ENCODE data around the gene GBA2. TPM values are rescaled to one million over a fixed set of nuclear protein-coding genes. Genes with fewer than 3 reads are reported as not detected.

GBA2 gene
- total RNA-seq, 1 donor from 2014 or later, result 64.7 TPM

GRCh38 chr9:35738924-35739323 is 10.1 kb downstream of the GBA2 start:
- DNase-seq (ENCODE audit: low read depth, low spot score), result no peak

DNA sequence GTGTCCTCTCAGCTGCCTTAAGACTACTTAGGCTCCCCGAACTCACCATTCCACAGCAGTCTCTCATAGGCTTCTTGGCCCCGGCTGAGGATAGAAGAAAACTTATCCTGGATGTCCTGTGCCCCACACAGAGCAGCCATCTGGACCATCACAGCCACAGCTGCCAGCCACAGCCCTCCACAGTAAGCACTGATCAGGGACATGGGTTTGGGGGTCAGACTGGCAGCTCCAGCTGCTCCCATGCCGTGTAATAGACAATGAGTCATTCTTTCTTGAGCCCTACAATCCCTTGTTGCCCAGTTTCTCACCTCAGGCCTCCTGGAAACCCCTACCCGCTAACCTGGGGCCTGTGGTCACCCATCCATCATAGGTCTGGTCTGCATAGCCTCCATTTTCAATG is 10.8 kb downstream of the GBA2 start:
- no peak for DNase-seq (ENCODE audit: low read depth, low spot score)

DNA sequence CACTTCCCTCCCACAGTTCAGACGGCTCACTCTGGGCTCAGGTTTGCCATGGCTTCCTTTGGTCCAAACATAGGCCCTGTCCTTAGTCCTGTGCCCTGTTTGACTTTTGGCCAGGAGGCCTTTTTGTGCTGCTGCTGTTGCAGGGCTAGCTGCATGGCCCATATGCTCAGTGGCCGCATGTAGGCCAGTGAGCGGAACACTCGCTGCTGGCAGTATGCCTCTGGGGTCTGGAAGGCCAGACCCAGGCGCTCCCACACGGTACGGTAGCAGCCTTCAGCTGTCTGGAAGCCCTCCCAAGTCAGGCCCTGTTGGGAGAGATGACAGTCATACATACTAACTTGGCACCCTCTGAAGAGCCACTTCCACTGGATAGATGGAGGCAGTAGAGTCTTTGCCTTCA is 11.9 kb downstream of the GBA2 start:
- DNase-seq (ENCODE audit: low read depth, low spot score), result no peak

DNA sequence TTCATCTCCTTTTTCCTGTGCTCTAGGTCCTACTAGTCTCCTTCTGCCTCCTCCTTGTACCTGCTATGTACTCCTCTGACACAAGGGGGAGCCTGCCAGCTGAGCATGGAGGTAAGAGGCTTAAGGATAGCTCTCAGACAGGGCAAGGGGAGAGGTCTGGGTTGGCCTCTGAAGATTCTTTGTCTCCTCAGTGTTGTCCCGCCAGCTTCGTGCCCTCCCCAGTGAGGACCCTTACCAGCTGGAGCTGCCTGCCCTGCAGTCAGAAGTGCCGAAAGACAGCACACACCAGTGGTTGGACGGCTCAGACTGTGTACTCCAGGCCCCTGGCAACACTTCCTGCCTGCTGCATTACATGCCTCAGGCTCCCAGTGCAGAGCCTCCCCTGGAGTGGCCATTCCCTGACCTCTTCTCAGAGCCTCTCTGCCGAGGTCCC is 12.8 kb downstream of the GBA2 start:
- DNase-seq (ENCODE audit: low read depth, low spot score), result no peak

- DNase-seq (ENCODE audit: low read depth, low spot score), result no peak
Measured at GRCh38 chr9:35734096-35734495, 14.9 kb downstream of the GBA2 start.

- DNase-seq (ENCODE audit: low read depth, low spot score), result no peak
Measured at GRCh38 chr9:35732800-35733541, 16.1 kb downstream of the GBA2 start.

DNA sequence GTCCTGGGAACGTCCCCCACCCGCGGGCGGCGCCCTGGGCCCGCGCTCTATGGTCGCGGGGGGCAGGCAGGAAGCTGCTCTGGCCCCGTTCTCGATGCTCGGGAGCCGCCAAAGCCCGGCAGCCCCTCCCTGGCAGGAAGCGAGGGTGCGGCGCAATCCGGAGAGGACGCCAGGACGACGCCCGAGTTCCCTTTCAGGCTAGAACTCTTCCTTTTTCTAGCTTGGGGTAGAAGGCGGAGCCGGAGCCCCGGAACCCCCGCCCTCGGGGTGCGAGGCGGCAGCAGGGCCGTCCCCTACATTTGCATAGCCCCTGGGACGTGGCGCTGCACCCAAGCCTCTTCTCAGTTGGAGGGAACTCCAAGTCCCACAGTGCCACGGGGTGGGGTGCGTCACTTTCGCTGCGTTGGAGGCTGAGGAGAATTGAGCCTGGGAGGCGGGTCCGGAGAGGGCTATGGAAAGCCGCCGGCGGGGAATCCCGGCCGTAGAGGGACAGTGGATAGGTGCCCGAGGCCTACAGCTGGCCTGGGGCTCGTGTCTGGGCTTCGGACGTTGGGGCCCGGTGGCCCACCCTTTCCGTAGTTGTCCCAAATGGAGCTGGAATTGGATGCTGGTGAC is 16.7 kb downstream of the GBA2 start, which contains the start of the genes CREB3 and TLN1:
TSS of gene CREB3 (plus strand) at position 482 of the 615 bp plus-strand sequence. CDS start at position 589, 107 bp downstream.
TSS of gene TLN1 (minus strand) at position 11 of the 615 bp plus-strand sequence. CDS start 6,501 bp downstream, outside the sequence.
- peak; percentile 98 for DNase-seq (ENCODE audit: low read depth, low spot score)

GRCh38 chr9:35731415-35732184 is 17.4 kb downstream of the GBA2 start:
- DNase-seq (ENCODE audit: low read depth, low spot score), result no peak

- DNase-seq (ENCODE audit: low read depth, low spot score), result no peak
Measured at GRCh38 chr9:35730486-35730854, 18.6 kb downstream of the GBA2 start.

DNA sequence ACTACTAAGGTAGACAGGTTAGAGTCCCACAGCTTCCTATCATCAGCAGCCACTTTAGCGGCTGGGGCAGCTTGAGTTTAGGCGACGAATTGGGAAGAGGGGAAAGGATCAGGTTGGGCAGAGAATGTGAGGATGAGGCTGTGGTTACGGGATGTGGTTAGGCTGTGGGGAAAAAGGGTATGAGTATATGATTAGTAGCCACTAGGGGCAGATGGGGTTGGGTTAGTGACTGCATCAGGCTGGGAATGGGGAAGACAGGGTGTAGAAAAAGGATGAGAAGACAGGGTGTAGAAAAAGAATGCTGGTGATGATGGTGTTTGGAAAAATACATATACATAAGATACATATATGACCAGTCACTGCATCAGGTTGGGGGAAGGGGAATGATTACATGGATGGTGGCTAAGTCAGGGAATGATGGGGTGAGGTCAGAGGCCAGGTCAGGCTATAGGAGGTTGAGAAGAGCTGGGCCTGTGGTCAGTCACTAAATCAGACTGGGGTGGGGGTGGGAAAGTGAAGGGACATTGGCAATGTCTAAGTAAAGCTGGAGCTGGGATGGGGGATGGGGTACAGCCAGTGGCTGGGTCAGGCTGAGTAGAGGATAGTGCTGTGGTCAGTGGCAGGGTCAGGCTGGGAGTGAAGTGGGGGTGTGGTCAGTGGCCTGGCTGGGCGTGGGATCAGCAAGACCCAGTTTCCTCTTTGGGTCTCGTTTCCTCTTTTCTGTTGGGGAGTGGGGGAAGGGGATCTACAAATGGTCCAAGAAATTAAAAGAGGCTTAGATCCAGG is 19.1 kb downstream of the GBA2 start:
- no peak for DNase-seq (ENCODE audit: low read depth, low spot score)

- no peak for DNase-seq (ENCODE audit: low read depth, low spot score)
Measured at GRCh38 chr9:35729101-35729500, 19.9 kb downstream of the GBA2 start.

DNA sequence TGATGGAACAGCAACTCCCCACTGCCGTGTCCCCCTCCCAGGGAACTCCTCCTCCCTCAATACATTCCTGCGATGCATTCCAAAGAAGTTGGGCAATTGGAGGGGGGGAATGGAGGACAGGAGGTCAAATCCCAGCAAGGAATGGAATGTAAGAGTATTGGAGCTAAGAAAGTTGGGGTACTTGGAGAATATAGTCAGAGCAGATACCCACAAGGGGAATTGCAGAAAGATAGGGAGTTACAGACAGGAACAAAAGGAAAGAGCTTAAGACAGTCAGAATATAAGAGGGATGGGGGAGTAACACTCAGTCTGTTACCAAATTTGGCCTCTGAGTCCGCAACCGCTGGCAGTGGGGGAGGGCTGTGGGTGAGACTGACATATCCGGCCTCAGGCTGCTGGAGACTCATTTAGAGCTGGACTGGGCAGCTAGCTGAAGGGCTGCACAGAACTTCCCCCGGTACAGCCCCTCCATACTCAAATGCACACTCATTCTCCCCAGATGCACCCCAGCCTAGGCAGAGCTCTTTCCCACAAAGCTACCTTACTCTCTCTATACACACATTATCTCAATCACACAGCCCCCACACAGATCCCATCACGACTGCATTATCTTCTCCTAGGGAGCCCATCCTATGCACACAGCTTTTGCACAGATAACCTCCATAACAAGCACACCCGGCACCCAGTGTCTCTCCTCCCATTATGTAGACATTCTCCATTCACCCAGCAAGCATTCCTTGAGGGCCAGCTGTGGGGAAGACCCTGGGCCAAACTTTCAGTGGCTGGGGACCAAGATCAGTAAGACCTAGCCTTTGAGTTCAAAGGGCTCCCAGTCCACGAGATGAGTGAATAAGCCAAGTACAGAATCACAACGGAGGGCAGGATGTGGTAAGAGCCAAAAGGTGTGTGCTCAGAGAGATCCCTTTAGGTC is 20.7 kb downstream of the GBA2 start:
- peak; percentile 79 for DNase-seq (ENCODE audit: low read depth, low spot score)

DNA sequence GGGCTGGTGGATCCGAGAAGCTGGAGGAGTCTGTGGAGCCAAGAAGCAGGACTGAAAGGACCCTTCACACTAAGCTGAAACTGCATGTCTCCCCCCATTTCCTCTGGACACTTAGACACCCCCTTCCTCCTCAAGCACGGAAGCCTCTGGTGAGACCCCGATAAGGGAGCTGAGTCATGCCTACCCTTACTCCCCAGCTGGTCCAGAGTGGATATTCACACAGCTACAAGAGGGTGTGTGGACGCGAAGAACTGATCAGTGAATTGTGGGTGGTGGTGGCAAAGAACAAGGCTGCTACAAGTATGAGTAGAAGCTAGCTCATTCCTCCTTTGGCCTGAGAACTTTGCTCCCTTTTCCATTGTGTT is 21.4 kb downstream of the GBA2 start:
- DNase-seq (ENCODE audit: low read depth, low spot score), result no peak

- no peak for DNase-seq (ENCODE audit: low read depth, low spot score)
Measured at GRCh38 chr9:35726931-35727330, 22.1 kb downstream of the GBA2 start.

DNA sequence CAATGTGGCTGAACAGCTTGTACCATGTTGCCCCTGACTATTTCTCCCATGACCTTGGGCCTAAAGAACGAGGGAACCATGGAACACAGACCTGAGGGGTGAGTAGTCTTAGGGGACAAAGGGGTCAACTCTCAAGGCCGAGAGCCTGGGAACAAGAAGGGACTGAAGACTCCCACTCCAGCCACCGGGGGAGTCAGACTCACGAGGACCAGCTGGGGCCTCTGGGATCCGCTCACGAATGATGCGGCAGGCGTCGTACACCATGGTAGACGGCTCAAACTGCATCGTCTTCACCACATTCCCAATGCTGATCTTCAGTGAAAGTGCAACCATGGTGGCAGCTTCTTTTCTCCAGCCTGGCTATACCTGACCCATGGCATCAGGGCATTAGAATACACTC is 23.7 kb downstream of the GBA2 start:
- DNase-seq (ENCODE audit: low read depth, low spot score), result no peak

DNA sequence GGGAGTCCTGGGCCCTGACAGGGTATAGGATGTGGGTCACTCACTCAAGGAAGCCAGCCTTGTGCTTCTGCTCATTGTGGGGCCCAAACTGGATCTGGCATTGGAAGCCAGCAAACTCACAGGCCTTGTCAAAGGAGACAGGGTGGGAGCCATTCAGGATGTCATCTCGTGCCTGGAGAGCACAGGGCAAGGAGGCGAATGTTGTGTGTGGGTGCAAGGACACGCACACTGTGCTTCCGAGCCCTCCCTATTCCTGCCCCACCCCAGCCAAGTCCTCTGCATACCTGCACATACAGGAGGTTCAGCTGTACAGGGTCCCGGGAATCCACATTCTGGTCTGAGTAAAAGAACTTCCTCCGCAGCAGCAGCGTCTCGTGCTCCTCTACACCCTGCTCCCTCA is 25.1 kb downstream of the GBA2 start:
- DNase-seq (ENCODE audit: low read depth, low spot score), result no peak

GRCh38 chr9:35723426-35723825 is 25.6 kb downstream of the GBA2 start:
- DNase-seq (ENCODE audit: low read depth, low spot score), result no peak

DNA sequence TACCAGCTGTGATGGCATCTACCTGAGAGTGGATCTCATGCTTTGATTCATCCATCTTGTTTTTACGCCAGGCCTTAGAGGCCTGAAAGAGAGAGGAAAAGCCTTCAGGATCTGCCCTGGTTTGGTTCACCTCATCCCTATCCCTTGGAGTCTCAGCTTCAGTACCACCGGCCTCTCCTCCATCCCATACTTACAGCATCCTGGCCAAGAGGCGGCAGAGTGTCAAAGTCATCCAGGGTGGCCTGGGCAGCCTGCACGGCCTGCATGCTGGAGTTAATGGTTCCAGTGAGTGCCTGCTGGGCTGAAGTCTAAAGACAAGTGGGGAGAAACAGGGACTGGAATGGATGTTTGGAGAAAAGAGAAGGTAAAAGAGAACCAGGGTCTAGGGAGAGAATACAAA is 29.5 kb downstream of the GBA2 start:
- no peak for DNase-seq (ENCODE audit: low read depth, low spot score)

GRCh38 chr9:35718721-35719511 is 30.1 kb downstream of the GBA2 start:
- DNase-seq (ENCODE audit: low read depth, low spot score), result no peak
